Ascending aorta (tissue), 2 donors: ENCODE results near the gene ARHGEF4. TPM values are rescaled to one million over a fixed set of nuclear protein-coding genes. Genes with fewer than 3 reads are reported as not detected.

ENCODE experiments used
- DNase-seq, 2 donors: peaks; one replicate each; pipeline ENCODE4 v3.0.0-alpha.2; 2019; ENCODE audit warnings: low spot score in 2 of 2
- H3K27ac ChIP-seq, 2 donors: fragments of 200-600 bp; sonication (generic); one replicate each; pipeline ENCODE4 v1.5.1; 2016 to 2017; ENCODE audit warnings: mild to moderate bottlenecking in 1 of 2
- H3K27me3 ChIP-seq: fragments of 200-600 bp; sonication (generic); one replicate; pipeline ENCODE4 v1.5.1; 2017
- H3K36me3 ChIP-seq, 2 donors: fragments of 200-600 bp; sonication (generic); one replicate each; pipeline ENCODE4 v1.5.1; 2016
- H3K4me1 ChIP-seq, 2 donors: fragments of 200-600 bp; sonication (generic); one replicate each; pipeline ENCODE4 v1.5.1; 2016 to 2017; ENCODE audit warnings: mild to moderate bottlenecking in 1 of 2
- H3K4me3 ChIP-seq, 2 donors: fragments of 200-600 bp; sonication (generic); one replicate each; pipeline ENCODE4 v1.5.1; 2016 to 2017; ENCODE audit warnings: mild to moderate bottlenecking in 1 of 2
- H3K9me3 ChIP-seq, 2 donors: fragments of 200-600 bp; sonication (generic); one replicate each; pipeline ENCODE4 v1.5.1; 2016
- intact Hi-C: fragments of 100-400 bp; cut with DNase I; formaldehyde crosslinking; loops from one replicate; pipeline ENCODE4 v1.15.1; 2023
- total RNA-seq: library from RNA; depleted of rRNA; stranded (reverse); fragments of >200 nt; gene quantifications from one replicate; pipeline ENCODE4 v1.1.0, GENCODE V29; 2016
- TF ChIP-seq, protein P1 (sequence below), 3 experiments: fragments of 200-600 bp in 2 of 3; fragments of 450-650 bp in 1 of 3; sonication (generic) in 2 of 3; IDR thresholded peaks; one replicate each; pipeline ENCODE4 v1.5.1; 2016 to 2019; ENCODE audit warnings: antibody characterized with exemption in 3 of 3, mild to moderate bottlenecking in 1 of 3, moderate library complexity in 1 of 3

Gene ARHGEF4
- total RNA-seq, 1 donor from 2014 or later: 9.6 TPM

DNA sequence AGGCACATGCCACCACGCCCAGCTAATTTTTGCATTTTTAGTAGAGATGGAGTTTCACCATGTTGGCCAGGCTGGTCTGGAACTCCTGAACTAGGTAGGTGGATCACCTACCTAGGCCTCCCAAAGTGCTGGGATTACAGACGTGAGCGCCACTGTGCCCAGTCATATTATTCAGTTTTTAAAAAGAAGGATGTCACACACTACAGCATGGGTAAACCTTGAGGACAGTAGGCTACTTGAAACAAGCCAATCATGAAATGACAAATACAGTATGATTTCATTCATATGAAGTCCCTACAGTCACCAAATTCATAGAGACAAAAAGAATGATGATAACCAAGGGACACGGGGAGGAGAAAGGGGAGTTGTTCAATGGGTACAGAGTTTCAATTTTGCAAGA, 31.1 kb upstream of the ARHGEF4 start:
- intact Hi-C loops: no loop called here
- Histone ChIP-seq H3K9me3 (no peaks in the 10 kb centered on the region), H3K36me3 (no peaks in the 10 kb centered on the region), H3K4me3 (no peak overlapping the region), H3K27ac (no peak overlapping the region), H3K27me3 (no peaks in the 10 kb centered on the region), H3K4me1 (no peaks in the 10 kb centered on the region)
- DNase-seq: peak in 1 of 2 donors; percentile 40
- TF ChIP-seq, protein P1, sequence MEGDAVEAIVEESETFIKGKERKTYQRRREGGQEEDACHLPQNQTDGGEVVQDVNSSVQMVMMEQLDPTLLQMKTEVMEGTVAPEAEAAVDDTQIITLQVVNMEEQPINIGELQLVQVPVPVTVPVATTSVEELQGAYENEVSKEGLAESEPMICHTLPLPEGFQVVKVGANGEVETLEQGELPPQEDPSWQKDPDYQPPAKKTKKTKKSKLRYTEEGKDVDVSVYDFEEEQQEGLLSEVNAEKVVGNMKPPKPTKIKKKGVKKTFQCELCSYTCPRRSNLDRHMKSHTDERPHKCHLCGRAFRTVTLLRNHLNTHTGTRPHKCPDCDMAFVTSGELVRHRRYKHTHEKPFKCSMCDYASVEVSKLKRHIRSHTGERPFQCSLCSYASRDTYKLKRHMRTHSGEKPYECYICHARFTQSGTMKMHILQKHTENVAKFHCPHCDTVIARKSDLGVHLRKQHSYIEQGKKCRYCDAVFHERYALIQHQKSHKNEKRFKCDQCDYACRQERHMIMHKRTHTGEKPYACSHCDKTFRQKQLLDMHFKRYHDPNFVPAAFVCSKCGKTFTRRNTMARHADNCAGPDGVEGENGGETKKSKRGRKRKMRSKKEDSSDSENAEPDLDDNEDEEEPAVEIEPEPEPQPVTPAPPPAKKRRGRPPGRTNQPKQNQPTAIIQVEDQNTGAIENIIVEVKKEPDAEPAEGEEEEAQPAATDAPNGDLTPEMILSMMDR (IDR thresholded peaks at IDR 0.05): no peak

GRCh38 chr2:130806370-130806769, 30.3 kb upstream of the ARHGEF4 start:
- H3K4me1 ChIP-seq: no peaks in the 10 kb centered on the region
- no peak overlapping the region for H3K4me3 ChIP-seq
- no peaks in the 10 kb centered on the region for H3K36me3 ChIP-seq
- H3K9me3 ChIP-seq: no peaks in the 10 kb centered on the region
- intact Hi-C loops: no loop called here
- no peak overlapping the region for H3K27ac ChIP-seq
- peak in 1 of 2 donors; percentile 11 for DNase-seq
- H3K27me3 ChIP-seq: no peaks in the 10 kb centered on the region
- TF ChIP-seq, protein P1 (IDR thresholded peaks at IDR 0.05): no peak

- DNase-seq: peak in 1 of 2 donors; percentile 60
Measured at GRCh38 chr2:130807659-130808385, 28.9 kb upstream of the ARHGEF4 start.

DNA sequence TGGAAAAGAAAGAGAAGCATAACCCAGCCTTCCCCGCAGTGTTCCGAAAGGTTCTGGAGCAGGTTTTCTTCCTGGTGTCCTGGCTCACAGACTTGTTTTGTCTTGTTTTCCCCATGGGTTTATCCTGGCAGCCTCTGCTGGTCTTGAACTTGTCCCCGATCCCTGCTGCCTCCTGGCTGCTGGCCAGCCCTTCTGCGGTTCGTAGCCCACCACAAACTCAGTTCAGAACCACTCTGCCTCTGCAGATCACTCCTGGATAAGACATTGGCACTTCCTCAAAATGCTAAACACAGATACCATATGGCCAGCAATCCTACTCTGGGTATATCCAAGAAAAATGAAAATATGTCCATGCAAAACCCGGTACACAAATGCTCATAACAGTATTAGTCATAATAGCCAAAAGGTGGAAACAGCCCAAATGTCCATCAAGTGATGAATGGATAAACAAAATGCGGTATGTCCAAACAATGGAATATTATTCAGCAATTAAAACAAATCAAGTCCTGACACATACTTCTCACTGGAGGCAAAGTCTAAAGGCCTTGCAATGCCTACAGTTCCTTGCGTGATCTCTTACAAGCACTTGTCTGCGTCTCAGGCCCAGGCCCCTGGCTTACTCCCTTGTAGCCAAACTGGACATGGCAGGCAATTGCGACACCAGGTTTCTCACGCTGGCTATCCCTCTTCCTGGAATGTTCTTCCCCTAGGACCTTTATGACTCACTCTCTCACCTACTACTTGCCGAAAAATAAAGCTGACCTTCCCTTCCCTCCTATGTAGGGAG, 28.0 kb upstream of the ARHGEF4 start:
- H3K4me1 ChIP-seq: no peaks in the 10 kb centered on the region
- H3K4me3 ChIP-seq: no peak overlapping the region
- H3K9me3 ChIP-seq: no peaks in the 10 kb centered on the region
- no peak overlapping the region for H3K27ac ChIP-seq
- TF ChIP-seq, protein P1 (IDR thresholded peaks at IDR 0.05): no peak
- DNase-seq: no peak
- no peaks in the 10 kb centered on the region for H3K36me3 ChIP-seq
- intact Hi-C loops: no loop called here
- H3K27me3 ChIP-seq: no peaks in the 10 kb centered on the region

More at GRCh38 chr2:130807659-130808385, 28.9 kb upstream of the ARHGEF4 start:
- intact Hi-C loops: no loop called here
- TF ChIP-seq, protein P1 (IDR thresholded peaks at IDR 0.05): no peak
- Histone ChIP-seq H3K4me3 (no peak overlapping the region), H3K27ac (no peak overlapping the region), H3K9me3 (no peaks in the 10 kb centered on the region), H3K4me1 (no peaks in the 10 kb centered on the region), H3K27me3 (no peaks in the 10 kb centered on the region), H3K36me3 (no peaks in the 10 kb centered on the region)

DNA sequence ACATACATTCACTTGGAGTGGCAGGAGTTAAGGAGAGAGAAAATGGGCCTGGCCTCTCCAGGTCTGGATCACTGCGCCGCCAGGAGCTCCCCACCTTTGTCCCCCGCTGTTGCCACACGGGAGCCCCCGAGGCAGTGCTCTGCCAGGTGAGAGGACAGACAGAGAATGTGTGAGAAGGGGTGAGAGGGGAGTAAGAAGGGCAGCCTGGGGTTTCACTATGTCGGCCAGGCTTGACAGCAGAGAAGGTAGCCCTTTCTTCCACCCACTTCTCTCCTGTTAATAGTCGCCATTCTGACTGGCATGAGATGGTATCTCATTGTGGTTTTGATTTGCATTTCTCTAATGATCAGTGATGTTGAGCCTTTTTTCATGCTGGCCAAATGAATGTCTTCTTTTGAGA, 26.2 kb upstream of the ARHGEF4 start:
- Histone ChIP-seq H3K27me3 (no peaks in the 10 kb centered on the region), H3K4me1 (no peaks in the 10 kb centered on the region), H3K9me3 (no peaks in the 10 kb centered on the region), H3K27ac (no peak overlapping the region), H3K4me3 (no peak overlapping the region), H3K36me3 (no peaks in the 10 kb centered on the region)
- DNase-seq: peak in 1 of 2 donors; percentile 12
- TF ChIP-seq, protein P1 (IDR thresholded peaks at IDR 0.05): no peak
- intact Hi-C loops: no loop called here
